CD4-positive, alpha-beta T cell treated with Interferon gamma for 1 hour (primary cell): Measurements from ENCODE around the gene MSANTD2.

Experiments
- DNase-seq: peaks from one replicate; pipeline ENCODE4 v3.0.0-alpha.2; 2020

The MSANTD2 gene

DNA sequence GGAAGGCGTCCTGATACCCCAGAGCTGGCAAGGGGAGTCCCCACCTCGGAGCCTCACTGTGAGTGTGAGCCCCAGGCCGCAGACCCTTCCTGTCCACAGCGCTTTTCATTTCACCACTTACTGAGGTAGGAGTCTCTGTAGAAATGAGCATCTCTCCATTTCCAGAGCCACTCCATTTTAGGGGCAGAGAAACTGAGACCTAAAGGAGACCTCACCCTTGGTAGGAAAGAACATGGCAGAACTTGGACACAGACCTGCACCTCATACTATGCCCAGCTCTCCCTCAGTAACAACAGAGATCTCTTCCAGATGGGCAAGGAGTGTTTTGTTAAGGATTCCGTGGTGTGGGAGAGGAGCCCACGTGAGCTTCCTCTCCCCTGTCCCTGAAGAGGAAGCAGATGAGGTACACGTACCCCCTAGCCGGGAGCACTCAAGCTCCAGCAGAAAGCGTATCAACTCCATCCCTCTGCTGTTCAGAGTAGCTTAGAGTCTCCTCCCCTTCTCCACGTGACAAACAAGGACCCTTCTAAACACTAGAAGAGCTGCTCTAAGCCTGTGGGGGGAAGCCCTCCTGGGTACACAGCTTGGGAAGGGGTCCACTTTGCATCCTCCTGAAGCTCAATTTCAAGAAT is 47.6 kb downstream of the MSANTD2 start:
- no peak for DNase-seq

DNA sequence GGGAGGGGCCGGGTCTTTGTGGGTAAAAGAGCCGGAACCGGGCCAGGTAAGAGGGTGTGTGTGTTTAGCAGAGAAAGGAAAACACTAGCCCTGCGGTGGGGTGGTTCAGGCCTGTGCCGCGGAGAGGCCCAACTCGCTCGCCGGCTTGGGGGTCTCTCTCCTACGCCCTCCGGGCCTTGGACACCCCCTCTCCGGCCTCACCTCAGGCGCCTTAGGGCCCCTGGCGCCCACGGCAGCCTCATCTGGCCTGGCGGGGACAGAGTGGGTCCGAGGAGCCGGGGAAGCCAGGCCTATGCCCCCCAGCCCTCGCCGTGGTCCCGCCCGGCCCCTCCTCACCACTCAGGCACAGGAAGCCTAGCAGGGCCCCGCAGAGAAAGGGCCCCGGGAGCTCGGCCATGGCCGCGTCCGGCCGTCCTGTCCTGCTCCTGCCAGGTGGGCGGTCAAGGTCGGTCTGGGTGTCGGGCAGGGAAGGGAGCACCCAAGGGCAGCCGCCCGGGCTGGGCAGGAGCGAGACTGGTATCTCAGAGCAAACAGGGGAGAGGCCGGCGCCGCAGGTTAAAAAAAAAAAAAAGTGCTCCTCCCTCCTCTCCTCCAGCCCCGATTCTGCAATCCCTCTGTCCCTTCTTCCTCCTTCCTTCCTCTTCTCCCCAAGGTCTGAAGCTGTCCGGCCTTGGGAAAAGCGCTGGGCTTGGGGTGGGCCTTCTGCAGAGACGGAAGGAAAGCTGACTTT is 48.3 kb downstream of the MSANTD2 start, which contains the start of gene VSIG2:
Gene VSIG2 (minus strand): TSS at position 515 of the 730 bp plus-strand sequence. CDS start 118 bp downstream, at position 397.
- DNase-seq, result no peak

DNA sequence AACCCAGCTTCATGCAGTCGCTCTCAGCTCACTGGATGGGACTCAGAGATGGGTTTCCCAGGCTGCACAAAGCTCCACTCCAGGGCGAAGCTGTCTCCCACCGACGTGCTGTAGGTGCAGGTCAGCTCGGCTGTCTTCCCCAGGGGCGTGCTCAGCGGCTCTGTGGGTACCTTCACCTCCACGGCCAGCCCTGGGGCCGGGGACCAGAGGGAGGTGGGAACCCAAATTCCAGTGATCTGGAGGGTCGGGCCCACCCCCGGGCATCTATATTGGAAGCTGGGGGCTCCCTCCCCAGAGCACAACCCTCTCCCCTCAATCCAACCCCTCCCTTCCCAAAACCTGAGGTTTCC is 48.8 kb downstream of the MSANTD2 start:
- DNase-seq, result no peak

DNA sequence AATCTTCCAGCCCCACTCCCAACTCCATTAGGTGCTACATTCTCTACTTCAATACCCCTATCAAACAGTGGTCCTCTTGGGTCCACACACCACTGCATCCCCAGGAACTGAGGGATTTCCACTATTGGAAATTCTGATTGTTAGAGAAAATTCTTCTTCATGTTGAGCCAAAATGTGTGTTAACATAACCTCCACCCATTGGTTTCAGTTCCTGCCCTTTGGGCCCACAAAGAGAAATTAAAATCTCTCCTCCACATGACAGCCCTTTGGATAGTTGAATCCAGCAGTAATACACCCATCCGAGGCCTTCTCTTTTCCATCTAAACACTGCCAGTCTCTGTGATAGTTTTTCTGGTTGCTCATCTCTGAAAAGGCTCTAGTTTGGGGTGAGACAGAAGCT is 50.3 kb downstream of the MSANTD2 start:
- no peak for DNase-seq

DNA sequence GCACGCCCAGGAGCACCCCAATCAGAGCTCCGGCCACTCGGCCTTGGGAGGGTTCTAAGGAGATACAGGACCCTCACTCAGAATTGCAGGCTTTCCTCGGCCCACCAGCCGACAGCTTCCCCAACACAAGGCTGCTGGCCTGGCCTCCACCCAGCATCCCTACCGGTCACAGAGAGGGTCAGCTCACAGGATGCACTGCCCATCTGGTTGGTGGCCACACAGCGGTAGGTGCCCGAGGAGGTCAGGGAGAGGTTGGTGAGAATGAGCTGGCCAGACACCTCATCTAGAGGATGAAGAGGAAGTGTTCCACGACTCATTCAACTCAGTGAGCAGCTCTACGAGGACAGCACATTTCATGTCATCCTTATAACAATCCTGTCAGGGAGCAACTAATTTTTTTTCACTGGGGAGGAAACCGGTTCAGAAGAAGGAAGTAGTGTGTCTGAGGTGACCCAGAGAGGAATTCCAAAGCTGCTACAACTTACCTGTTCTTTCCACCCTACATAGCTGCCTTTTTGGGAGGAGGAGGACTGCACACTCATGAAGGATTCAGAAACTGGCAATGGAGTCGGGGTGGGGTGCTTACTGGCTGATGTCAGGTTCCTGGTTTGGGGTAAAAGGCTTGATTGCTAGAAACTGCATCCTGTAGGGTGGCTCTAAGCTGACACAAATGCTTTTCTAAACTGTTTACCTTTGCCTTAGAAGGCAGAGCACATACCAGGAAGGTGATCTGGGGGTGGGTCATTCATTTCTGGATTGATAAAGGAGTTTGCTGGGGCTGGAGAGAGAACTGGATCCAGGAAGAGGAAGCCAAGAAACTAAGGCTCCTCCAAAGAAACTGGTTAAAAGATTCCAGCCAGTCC is 51.5 kb downstream of the MSANTD2 start:
- DNase-seq, result no peak

DNA sequence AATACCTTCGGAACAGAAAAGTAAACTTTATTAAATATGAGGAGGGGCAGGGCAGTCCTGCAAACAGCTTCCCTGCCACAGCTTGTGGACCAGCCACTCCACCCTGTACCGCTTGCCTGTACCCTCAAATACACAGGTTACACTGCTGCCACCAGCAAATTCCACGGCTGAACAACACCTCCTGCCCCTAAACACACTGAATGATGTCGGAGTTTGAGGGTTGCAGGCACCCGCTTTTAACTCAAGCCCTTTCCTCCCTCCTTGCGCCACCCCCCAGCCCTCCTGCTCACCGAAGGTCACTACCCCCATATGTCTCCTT is 52.1 kb downstream of the MSANTD2 start:
- no peak for DNase-seq

DNA sequence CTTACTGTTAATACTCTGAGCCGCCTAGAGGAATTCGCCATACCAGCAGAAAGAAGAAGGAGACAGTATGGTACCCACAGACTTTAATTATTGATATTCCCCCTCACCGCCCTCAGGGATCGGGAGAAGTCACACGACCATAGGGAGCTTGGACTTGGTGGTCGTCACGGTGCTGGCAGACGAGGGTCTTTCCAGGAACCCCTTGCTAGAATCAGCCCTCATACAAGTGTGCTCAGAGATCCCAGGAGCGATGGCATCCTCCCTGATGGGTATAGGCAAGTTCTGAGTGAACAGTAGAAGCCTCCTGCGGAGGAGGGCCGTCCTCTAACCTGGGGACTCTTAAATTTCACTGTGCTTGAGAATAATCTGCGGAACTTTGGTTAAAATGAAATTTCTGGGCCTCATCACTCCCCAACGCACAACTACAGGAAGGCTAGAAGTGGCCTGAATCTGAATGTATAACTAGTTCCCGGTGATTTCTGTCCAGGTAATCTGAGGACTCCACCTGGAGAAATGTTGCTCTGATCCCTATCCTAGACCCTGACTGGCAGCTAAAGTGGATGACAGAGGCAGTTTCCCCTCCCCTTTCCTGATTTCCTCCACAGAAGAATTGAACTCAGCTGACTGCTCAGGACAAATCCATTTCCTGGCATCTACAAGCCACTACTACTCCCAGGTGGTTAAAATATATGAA is 52.7 kb downstream of the MSANTD2 start:
- no peak for DNase-seq

DNA sequence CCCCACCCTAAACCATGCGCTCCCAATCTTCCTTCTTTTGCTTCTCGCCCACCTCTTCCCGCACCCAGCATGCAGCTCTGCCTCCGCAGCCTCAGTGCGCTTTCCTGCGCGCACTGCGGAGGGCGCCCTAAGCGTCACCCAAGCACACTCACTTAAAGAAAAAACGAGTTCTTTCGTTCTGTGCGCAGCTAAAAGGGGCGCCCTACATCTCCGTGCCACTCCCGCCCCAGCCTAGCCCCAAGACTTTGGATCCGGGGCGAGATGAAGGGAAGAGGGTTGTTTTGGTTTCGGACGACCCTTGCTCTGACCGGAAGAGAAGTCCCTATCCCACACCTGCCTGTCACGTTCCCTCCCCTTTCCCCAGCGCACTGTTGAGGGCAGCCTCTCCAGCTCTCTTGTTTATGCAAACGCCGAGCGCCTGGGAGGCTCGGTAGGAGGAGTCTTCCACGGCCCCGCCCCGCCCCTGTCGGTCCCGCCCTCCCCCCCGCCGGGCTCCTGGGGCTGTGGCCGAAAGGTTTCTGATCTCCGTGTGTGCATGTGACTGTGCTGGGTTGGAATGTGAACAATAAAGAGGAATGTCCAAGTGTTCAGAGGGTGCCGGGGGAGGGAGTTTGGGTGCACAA is 53.5 kb downstream of the MSANTD2 start:
- DNase-seq, result peak; percentile 79

DNA sequence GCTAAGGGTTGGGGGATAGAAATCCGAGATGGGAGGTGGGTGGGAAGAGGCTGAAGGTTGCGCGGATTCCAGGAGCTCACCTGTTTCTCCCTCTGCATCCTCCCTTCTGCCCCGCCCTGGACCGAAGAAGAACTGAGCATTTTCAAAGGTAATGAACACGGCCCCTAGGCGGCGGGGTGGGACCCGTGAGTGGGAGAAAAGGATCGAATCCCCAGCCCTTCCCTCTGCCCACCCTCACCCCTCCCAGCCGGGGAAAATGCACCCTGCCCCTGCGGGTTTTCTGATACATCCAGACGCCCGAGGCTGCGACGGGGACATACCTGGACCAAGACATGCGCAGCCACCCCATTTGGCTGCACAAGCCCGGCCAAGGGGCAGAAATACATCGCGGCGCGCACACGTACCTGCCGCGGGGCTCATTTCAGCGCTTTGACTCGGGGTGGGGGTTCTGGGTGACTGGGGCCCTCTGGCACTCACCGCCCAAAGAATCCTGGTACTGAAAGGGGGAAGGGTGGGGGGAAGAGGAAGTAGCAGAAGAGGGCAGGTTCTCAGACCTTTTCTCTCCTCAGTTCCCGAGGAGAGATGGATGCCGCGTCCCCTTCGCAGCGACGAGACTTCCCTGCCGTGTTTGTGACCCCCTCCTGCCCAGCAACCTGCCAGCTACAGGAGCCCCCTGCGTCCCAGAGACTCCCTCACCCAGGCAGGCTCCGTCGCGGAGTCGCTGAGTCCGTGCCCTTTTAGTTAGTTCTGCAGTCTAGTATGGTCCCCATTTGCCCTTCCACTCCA is 54.2 kb downstream of the MSANTD2 start:
- DNase-seq, result peak; percentile 25

DNA sequence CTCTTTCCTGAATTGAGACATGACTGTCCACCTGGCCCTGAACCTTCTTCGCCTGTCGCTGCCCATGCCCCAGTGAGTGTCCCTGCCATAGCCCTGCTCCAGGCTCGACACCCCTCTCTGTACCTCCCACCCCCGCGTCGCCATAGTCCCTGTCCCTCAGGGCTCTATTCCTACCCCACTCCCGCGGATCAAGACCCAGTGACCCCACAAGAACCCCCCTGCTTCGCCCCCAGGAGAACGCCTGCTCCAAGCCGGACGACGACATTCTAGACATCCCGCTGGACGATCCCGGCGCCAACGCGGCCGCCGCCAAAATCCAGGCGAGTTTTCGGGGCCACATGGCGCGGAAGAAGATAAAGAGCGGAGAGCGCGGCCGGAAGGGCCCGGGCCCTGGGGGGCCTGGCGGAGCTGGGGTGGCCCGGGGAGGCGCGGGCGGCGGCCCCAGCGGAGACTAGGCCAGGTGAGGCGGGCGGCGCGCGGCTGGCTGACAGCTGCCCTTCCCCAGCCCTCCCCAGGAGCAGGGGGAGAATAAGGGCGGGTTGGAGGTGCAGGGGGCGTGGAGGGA is 54.9 kb downstream of the MSANTD2 start:
- no peak for DNase-seq

DNA sequence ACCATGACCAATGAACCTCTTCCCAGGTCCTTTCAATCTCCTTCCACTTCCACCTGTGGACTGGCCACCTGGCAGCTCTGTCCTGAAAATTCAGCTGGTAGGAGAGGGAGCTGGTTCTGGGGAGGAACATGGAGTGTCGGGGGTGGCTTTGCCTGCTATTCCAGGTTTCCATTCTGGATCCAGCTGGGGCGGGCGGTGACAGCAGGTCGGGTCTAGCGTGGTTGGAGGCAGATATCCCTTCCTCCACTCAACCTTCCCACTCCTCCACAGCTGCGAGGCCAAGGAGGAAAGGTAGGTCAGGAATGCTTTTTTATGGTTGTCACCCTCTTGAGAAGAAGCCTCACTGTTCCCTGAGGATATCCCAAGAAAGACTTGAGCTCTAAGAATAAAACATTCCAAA is 57.2 kb downstream of the MSANTD2 start:
- DNase-seq, result no peak

DNA sequence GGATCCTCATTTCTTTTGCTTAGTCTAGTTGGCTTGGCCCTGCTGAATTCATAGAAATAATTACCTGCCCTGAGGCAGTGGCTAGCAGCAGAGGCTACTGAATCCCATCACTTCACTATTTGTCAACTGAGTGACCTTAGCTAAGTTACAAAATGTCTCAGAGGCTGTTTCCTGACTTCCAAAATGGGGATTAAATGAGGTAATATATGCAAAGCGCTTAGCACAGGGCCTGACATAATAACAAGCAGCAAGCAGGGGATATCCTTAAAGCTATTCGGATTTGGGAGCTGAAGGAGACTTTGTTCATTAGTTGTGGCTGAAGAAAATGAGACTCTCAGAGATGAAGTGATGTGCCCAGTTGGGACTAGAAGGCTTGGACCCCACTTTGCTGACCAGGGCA is 57.7 kb downstream of the MSANTD2 start:
- DNase-seq, result no peak

DNA sequence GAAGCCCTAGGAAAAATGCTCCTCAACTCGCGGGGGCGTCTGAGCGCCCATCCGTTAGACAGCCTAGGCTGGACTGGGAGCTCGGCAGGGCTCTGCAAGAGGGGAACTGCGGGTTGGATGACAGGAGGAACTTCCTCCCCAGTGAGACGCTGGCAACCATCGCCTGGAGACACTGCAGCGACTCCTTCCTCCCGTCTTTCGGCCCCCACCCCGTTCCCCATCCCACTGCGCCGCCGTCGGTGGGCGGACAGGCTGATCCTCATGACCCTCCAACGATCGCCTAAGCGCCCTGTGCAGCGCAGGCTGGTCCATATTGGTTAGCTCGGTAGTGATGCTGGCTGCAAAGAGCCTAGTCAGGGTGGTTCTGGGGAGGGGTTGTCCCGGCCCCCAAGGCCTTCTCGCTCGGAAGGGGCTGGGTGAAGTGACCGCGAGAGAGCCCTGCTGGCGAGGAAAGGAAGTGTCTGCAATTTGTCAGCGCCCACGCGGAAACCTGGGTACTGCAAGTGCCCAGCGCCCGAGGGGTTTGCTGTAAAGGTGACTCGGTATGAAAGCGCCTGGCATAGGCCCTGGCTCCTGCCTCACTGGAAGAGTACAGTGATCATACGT is 59.8 kb downstream of the MSANTD2 start:
- DNase-seq, result peak; percentile 61

DNA sequence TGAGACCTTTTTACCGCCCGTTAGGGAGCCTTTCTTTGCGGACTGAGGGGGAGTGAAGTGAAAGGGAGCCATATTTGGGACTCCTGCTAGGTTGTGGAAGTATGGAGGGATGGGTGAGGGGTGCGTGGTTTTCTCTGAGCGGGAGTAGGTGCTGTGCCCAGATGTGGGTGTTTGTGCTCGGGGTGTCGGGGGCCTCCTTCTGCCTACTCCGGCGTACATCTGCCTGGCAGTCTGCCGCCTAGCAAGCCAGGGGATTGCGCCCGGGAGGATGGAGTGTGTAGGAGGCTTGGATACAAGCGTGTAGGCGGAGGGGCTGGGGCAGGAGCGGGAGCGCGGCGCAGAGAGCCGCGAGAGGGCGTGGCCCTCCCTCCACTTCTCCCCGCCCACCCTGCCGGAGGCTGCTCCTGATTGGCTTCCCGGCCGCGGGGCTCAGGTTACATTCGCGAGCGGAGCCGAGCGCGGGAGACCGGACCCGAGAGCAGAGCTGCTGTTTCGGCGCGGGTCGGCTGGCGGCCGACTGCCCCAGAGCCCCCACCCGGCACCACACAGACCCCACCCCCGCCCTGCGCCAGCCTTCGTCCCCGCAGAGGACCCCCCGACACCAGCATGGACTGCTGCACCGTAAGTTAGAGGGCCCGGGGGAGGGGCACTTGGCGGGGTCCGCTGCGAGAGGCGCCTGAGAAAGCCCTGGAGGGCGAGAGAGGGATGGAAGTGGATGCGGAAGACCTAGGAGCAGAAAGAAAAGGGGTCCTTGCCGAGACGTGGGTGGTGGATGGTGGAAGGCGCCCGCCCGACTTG is 60.5 kb downstream of the MSANTD2 start, which contains the start of gene NRGN:
Gene NRGN (plus strand): TSS at position 464 of the 798 bp plus-strand sequence. CDS start 143 bp downstream, at position 607.
- DNase-seq, result peak; percentile 81

DNA sequence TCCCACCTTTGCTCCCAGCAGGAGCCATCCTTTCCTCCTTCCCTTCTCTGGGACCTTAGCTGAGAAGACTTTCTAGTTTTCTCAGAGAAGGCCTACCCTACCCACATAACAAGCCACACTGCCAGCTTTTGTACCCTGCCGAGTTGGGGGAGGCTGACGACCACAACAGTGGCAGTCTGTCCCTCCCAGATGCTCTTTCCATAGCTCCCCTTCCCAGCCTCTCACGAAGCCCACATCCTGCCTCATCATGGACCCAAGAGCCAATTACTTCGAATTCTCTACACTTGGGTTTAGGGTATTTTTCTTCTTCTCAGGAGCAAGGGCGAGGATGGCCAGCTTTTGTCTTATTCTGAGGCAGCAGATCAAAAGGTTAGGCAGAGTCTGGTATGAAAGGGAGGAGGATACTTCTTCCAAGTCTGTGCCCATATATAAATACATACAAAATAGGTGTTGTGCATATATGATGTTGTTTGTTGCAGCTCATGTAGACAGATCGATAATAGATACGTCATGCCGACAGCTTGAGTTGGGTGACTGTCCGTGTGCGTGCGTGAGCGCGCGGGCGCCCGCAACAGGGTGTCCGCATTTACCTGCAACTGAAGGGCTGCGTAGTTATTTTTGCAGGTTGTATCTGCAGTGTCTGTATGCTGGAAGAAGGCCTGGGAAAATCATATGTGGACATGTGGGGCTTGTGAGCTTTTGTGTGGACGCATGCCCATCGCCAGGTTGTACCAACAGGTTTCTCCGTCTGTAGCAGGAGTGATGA is 61.3 kb downstream of the MSANTD2 start:
- no peak for DNase-seq

DNA sequence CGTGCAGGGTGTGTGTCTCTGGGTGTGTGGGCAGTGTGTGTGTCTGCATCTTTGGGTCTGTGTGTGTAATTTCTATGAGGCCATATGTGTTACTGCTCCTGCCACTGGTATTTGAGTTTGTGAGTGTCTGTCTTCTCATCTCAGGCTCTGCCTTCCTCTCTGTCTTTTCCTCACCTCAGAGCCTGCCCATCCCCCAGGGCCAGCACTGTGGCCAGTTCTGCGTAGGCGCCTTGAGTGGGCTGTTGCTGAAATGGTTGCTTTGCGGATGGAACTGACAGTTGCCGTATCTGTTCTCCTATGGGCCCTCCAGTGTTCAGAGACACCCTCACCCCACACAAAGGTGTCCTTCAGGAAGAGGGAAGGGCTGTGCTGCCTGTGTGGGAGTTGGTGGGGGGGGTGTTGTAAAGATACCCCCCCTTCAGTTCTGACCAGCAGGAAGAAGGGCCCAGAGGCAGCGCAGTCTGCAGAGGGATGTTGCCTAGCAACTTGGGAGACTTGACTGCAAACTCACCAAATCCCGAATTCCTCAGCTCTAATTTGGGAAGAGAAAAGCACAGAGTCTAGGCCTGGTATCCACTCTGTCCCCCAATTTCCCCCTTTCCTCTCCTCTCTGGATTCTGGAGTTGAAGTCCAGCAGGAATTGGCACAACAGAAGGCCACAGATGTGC is 62.4 kb downstream of the MSANTD2 start:
- DNase-seq, result no peak

DNA sequence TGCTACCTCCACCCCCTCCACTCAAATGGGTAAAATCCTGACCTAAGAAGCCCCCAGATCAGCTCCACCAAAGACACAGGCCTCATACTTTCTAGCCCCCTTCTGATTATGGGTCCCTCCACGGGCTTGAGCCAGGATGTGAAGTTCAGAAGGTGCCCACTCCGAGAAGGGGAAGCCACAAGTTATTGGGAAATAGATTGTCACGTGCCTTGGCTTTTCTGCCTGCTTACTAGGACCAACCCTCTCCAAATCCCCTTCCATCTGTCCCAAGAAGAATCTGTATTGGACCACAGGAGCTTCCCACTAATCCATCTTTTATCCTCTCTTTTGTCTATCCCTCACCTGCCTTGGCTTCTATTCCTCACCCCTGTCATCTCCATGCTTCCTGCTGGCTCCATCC is 63.5 kb downstream of the MSANTD2 start:
- no peak for DNase-seq

DNA sequence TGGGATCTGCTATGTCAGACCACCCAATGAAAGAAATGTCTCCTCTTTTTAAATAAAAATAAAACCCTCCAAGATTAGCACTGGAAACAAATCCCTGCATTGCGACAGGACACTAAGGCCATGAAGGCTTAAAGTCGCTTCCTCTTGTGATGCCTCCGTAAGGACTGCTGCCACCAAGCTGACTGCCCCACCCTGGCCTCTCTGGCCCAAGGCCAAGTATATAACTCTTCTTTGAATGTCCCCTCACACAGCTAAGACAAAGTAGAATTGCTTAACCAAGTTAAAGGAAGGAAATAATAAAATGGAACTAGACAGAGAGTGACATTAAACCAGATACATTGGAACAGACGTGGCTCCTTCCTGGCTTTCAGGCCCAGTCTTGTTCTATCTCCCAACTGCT is 68.0 kb downstream of the MSANTD2 start:
- DNase-seq, result peak; percentile 44

DNA sequence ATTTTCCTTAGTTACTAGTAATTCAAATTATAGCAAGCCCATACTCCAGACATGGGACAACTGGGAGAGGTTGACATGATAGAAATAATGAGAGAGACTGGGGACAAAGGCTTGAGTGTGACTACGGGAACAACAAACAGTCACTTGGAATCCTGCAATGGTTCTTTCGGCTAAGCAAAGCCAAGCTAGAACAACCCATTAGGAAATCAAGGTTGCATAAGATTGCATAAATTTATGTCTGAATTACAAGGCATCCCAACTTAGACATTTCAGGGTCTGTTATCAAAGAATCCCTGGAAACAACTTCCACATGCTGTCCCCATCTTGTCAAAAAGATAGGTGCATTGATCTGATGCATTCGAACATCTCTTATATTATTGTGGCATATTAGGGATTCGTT is 70.6 kb downstream of the MSANTD2 start:
- DNase-seq, result no peak
